WTC11 (cell line): ENCODE measurements around the gene SBNO2.

Experiments used
- CBFB ChIP-seq: sonication (generic); formaldehyde crosslinking; IDR thresholded peaks from 2 replicates; pipeline ENCODE4 v1.8.1; 2022; ENCODE audit warnings: mild to moderate bottlenecking, low read depth, missing genetic modification reagents
- ELF4 ChIP-seq: sonication (generic); formaldehyde crosslinking; IDR thresholded peaks from 2 replicates; pipeline ENCODE4 v1.8.1; 2022; ENCODE audit warnings: low read depth, mild to moderate bottlenecking, moderate library complexity, missing genetic modification reagents
- ESRRA ChIP-seq: sonication (generic); formaldehyde crosslinking; IDR thresholded peaks from 2 replicates; pipeline ENCODE4 v1.8.1; 2022; ENCODE audit warnings: mild to moderate bottlenecking, missing genetic modification reagents, borderline replicate concordance
- MXD4 ChIP-seq: fragments of 250-450 bp; sonication (Bioruptor Pico); IDR thresholded peaks from 2 replicates; pipeline ENCODE4 v1.8.0; 2021; ENCODE audit warnings: mild to moderate bottlenecking, moderate library complexity, borderline replicate concordance
- MYBL2 ChIP-seq: sonication (generic); formaldehyde crosslinking; IDR thresholded peaks from 2 replicates; pipeline ENCODE4 v1.8.1; 2023; ENCODE audit warnings: mild to moderate bottlenecking, moderate library complexity, missing genetic modification reagents
- SP1 ChIP-seq: sonication (generic); formaldehyde crosslinking; conservative IDR thresholded peaks from 2 replicates; pipeline ENCODE4 v1.8.1; 2022; ENCODE audit warnings: missing genetic modification reagents
- TCF7 ChIP-seq: sonication (generic); formaldehyde crosslinking; IDR thresholded peaks from 2 replicates; pipeline ENCODE4 v1.8.0; 2022; ENCODE audit warnings: mild to moderate bottlenecking, low read depth, missing genetic modification reagents, moderate library complexity
- TEAD4 ChIP-seq: sonication (generic); formaldehyde crosslinking; IDR thresholded peaks from 2 replicates; pipeline ENCODE4 v1.8.0; 2022; ENCODE audit warnings: mild to moderate bottlenecking, missing genetic modification reagents
- ZBTB21 ChIP-seq: sonication (generic); formaldehyde crosslinking; IDR thresholded peaks from 2 replicates; pipeline ENCODE4 v1.8.1; 2023; ENCODE audit warnings: mild to moderate bottlenecking, missing genetic modification reagents, borderline replicate concordance
- ZNF232 ChIP-seq: sonication (generic); formaldehyde crosslinking; IDR thresholded peaks from 2 replicates; pipeline ENCODE4 v1.8.0; 2022; ENCODE audit warnings: mild to moderate bottlenecking, missing genetic modification reagents
- TF ChIP-seq, protein P1 (sequence below): fragments of 200-600 bp; IDR thresholded peaks from 2 replicates; pipeline ENCODE4 v1.8.0; 2022; ENCODE audit warnings: antibody characterized with exemption
- TF ChIP-seq, protein P2 (sequence below): fragments of 250-450 bp; sonication (Bioruptor Pico); IDR thresholded peaks from 2 replicates; pipeline ENCODE4 v2.1.2; 2022; ENCODE audit warnings: mild to moderate bottlenecking, moderate library complexity
- TF ChIP-seq, protein P3 (sequence below): sonication (generic); formaldehyde crosslinking; IDR thresholded peaks from 2 replicates; pipeline ENCODE4 v1.8.0; 2023; ENCODE audit warnings: missing genetic modification reagents, mild to moderate bottlenecking, borderline replicate concordance
- TF ChIP-seq, protein P4 (sequence below): sonication (generic); formaldehyde crosslinking; IDR thresholded peaks from 2 replicates; pipeline ENCODE4 v1.8.0; 2022; ENCODE audit warnings: mild to moderate bottlenecking, missing genetic modification reagents

DNA sequence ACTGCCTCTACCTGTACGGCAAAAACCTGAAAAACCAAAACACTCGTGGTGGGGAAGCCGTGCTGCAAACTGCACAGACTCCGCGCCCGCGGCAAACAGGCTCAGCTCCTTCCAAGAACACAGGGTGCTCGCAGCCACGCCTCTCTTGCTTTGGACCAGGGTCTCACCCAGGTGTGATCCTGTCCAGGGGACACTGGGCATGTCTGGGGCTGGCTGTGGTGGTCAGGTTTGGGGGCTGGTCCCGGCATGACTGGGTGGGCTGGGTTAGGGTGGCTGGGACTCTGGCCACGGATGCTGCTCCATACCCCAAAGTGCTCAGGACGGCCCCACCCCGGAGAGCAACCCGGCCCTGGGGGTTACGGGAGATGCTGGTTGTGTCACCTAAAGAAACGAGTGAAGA is 56.4 kb downstream of the SBNO2 start:
- TF ChIP-seq, protein P1, sequence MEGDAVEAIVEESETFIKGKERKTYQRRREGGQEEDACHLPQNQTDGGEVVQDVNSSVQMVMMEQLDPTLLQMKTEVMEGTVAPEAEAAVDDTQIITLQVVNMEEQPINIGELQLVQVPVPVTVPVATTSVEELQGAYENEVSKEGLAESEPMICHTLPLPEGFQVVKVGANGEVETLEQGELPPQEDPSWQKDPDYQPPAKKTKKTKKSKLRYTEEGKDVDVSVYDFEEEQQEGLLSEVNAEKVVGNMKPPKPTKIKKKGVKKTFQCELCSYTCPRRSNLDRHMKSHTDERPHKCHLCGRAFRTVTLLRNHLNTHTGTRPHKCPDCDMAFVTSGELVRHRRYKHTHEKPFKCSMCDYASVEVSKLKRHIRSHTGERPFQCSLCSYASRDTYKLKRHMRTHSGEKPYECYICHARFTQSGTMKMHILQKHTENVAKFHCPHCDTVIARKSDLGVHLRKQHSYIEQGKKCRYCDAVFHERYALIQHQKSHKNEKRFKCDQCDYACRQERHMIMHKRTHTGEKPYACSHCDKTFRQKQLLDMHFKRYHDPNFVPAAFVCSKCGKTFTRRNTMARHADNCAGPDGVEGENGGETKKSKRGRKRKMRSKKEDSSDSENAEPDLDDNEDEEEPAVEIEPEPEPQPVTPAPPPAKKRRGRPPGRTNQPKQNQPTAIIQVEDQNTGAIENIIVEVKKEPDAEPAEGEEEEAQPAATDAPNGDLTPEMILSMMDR, result no peak
- TF ChIP-seq TCF7 (CRISPR knock-in tag), result no peak
- TF ChIP-seq, protein P2, sequence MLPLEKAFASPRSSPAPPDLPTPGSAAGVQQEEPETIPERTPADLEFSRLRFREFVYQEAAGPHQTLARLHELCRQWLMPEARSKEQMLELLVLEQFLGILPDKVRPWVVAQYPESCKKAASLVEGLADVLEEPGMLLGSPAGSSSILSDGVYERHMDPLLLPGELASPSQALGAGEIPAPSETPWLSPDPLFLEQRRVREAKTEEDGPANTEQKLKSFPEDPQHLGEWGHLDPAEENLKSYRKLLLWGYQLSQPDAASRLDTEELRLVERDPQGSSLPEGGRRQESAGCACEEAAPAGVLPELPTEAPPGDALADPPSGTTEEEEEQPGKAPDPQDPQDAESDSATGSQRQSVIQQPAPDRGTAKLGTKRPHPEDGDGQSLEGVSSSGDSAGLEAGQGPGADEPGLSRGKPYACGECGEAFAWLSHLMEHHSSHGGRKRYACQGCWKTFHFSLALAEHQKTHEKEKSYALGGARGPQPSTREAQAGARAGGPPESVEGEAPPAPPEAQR (CRISPR knock-in tag), result no peak
- TF ChIP-seq, protein P3, sequence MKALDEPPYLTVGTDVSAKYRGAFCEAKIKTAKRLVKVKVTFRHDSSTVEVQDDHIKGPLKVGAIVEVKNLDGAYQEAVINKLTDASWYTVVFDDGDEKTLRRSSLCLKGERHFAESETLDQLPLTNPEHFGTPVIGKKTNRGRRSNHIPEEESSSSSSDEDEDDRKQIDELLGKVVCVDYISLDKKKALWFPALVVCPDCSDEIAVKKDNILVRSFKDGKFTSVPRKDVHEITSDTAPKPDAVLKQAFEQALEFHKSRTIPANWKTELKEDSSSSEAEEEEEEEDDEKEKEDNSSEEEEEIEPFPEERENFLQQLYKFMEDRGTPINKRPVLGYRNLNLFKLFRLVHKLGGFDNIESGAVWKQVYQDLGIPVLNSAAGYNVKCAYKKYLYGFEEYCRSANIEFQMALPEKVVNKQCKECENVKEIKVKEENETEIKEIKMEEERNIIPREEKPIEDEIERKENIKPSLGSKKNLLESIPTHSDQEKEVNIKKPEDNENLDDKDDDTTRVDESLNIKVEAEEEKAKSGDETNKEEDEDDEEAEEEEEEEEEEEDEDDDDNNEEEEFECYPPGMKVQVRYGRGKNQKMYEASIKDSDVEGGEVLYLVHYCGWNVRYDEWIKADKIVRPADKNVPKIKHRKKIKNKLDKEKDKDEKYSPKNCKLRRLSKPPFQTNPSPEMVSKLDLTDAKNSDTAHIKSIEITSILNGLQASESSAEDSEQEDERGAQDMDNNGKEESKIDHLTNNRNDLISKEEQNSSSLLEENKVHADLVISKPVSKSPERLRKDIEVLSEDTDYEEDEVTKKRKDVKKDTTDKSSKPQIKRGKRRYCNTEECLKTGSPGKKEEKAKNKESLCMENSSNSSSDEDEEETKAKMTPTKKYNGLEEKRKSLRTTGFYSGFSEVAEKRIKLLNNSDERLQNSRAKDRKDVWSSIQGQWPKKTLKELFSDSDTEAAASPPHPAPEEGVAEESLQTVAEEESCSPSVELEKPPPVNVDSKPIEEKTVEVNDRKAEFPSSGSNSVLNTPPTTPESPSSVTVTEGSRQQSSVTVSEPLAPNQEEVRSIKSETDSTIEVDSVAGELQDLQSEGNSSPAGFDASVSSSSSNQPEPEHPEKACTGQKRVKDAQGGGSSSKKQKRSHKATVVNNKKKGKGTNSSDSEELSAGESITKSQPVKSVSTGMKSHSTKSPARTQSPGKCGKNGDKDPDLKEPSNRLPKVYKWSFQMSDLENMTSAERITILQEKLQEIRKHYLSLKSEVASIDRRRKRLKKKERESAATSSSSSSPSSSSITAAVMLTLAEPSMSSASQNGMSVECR (CRISPR knock-in tag), result no peak
- TF ChIP-seq ESRRA, result no peak
- no peak for TF ChIP-seq TEAD4 (CRISPR knock-in tag)
- TF ChIP-seq MXD4, result no peak
- TF ChIP-seq ZBTB21 (CRISPR knock-in tag), result no peak
- TF ChIP-seq, protein P4, sequence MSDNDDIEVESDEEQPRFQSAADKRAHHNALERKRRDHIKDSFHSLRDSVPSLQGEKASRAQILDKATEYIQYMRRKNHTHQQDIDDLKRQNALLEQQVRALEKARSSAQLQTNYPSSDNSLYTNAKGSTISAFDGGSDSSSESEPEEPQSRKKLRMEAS (CRISPR knock-in tag), result no peak
- TF ChIP-seq SP1 (CRISPR knock-in tag), result no peak
- TF ChIP-seq ELF4, result no peak
- no peak for TF ChIP-seq ZNF232
- TF ChIP-seq MYBL2, result no peak
- TF ChIP-seq CBFB (CRISPR knock-in tag), result no peak
